HepG2 (cell line): ENCODE measurements around the gene NPDC1. TPM values are rescaled to one million over a fixed set of nuclear protein-coding genes. Genes with fewer than 3 reads are reported as not detected.

Source experiments
- BRCA1 ChIP-seq: sonication (generic); formaldehyde crosslinking; IDR thresholded peaks from 2 replicates; pipeline ENCODE4 v1.4.0; 2020; ENCODE audit warnings: missing genetic modification reagents
- DMTF1 ChIP-seq: sonication (generic); formaldehyde crosslinking; IDR thresholded peaks from 2 replicates; pipeline ENCODE4 v1.4.0; 2020; ENCODE audit warnings: mild to moderate bottlenecking, missing genetic modification reagents
- EP300 ChIP-seq, 3 experiments: sonication (generic) in 1 of 3; formaldehyde crosslinking in 1 of 3; IDR thresholded peaks; 2 replicates each; pipeline versions ENCODE4 v1.5.1 to v1.6.1; 2011 to 2020; ENCODE audit warnings: low read depth in 2 of 3, low read length in 2 of 3, borderline replicate concordance in 1 of 3, improper control_type of control experiment in 1 of 3, mild to moderate bottlenecking in 1 of 3, missing genetic modification reagents in 1 of 3, moderate library complexity in 1 of 3
- HDAC1 ChIP-seq: sonication (generic); formaldehyde crosslinking; IDR thresholded peaks from 2 replicates; pipeline ENCODE4 v1.5.1; 2020; ENCODE audit warnings: mild to moderate bottlenecking, missing genetic modification reagents
- HNRNPK ChIP-seq: fragments of 200-400 bp; formaldehyde crosslinking; IDR thresholded peaks from 2 replicates; pipeline ENCODE4 v1.6.1; 2018; ENCODE audit warnings: low read length, low read depth, moderate library complexity, mild to moderate bottlenecking; ENCODE audit not compliant: poor library complexity, severe bottlenecking
- MTERF4 ChIP-seq: sonication (generic); formaldehyde crosslinking; IDR thresholded peaks from 2 replicates; pipeline ENCODE4 v1.8.0; 2023; ENCODE audit warnings: mild to moderate bottlenecking, missing genetic modification reagents
- MXD3 ChIP-seq: IDR thresholded peaks from 2 replicates; pipeline ENCODE4 v1.6.1; 2016; ENCODE audit warnings: mild to moderate bottlenecking, missing biosample characterization, missing genetic modification reagents
- MXI1 ChIP-seq: IDR thresholded peaks from 3 replicates; pipeline ENCODE4 v1.6.1; 2012; ENCODE audit warnings: low read depth, low read length, inconsistent platforms, borderline replicate concordance
- MYPOP ChIP-seq: sonication (generic); formaldehyde crosslinking; IDR thresholded peaks from 2 replicates; pipeline ENCODE4 v1.8.1; 2023; ENCODE audit warnings: mild to moderate bottlenecking, moderate library complexity, missing genetic modification reagents
- NR0B2 ChIP-seq: sonication (generic); formaldehyde crosslinking; IDR thresholded peaks from 2 replicates; pipeline ENCODE4 v1.4.0; 2020; ENCODE audit warnings: mild to moderate bottlenecking, missing genetic modification reagents
- PHF20 ChIP-seq: sonication (generic); formaldehyde crosslinking; IDR thresholded peaks from 2 replicates; pipeline ENCODE4 v1.5.0; 2020; ENCODE audit warnings: mild to moderate bottlenecking, missing genetic modification reagents
- RARG ChIP-seq: sonication (generic); formaldehyde crosslinking; IDR thresholded peaks from 2 replicates; pipeline ENCODE4 v1.4.0; 2020; ENCODE audit warnings: low read depth, mild to moderate bottlenecking, missing genetic modification reagents
- SKI ChIP-seq: fragments of 450-650 bp; IDR thresholded peaks from one replicate; pipeline ENCODE4 v1.6.1; 2018; ENCODE audit warnings: mild to moderate bottlenecking; ENCODE audit not compliant: partially characterized antibody
- SMAD9 ChIP-seq: sonication (generic); formaldehyde crosslinking; IDR thresholded peaks from 2 replicates; pipeline ENCODE4 v1.5.1; 2020; ENCODE audit warnings: mild to moderate bottlenecking, missing genetic modification reagents
- SMC3 ChIP-seq: IDR thresholded peaks from 2 replicates; pipeline ENCODE4 v1.6.1; 2011; ENCODE audit warnings: low read length, improper control_type of control experiment
- TMF1 ChIP-seq: sonication (generic); formaldehyde crosslinking; IDR thresholded peaks from 2 replicates; pipeline ENCODE4 v1.8.1; 2022; ENCODE audit warnings: low read depth, missing genetic modification reagents
- ZC3H13 ChIP-seq: sonication (generic); formaldehyde crosslinking; IDR thresholded peaks from 2 replicates; pipeline ENCODE4 v1.8.1; 2023; ENCODE audit warnings: mild to moderate bottlenecking, missing genetic modification reagents, moderate library complexity
- ZFP62 ChIP-seq: sonication (generic); formaldehyde crosslinking; IDR thresholded peaks from 2 replicates; pipeline ENCODE4 v1.4.0; 2020; ENCODE audit warnings: missing genetic modification reagents
- ZNF326 ChIP-seq: sonication (generic); formaldehyde crosslinking; IDR thresholded peaks from 2 replicates; pipeline ENCODE4 v1.4.0; 2020; ENCODE audit warnings: missing genetic modification reagents, borderline replicate concordance
- ZNF33A ChIP-seq: sonication (generic); formaldehyde crosslinking; IDR thresholded peaks from 2 replicates; pipeline ENCODE4 v1.5.1; 2020; ENCODE audit warnings: missing genetic modification reagents, mild to moderate bottlenecking, moderate library complexity, borderline replicate concordance
- ZNF501 ChIP-seq: sonication (generic); formaldehyde crosslinking; IDR thresholded peaks from 2 replicates; pipeline ENCODE4 v1.5.1; 2020; ENCODE audit warnings: mild to moderate bottlenecking, moderate library complexity, missing genetic modification reagents
- ZNF557 ChIP-seq: sonication (generic); formaldehyde crosslinking; IDR thresholded peaks from 2 replicates; pipeline ENCODE4 v1.4.0; 2020; ENCODE audit warnings: missing genetic modification reagents
- ZNF576 ChIP-seq: sonication (generic); formaldehyde crosslinking; IDR thresholded peaks from 2 replicates; pipeline ENCODE4 v1.4.0; 2020; ENCODE audit warnings: mild to moderate bottlenecking, missing genetic modification reagents
- ZNF768 ChIP-seq: sonication (generic); formaldehyde crosslinking; IDR thresholded peaks from 2 replicates; pipeline ENCODE4 v1.4.0; 2020; ENCODE audit warnings: missing genetic modification reagents
- polyA plus RNA-seq, 8 experiments: library from polyadenylated mRNA; depleted of rRNA in 3 of 8; stranded (reverse) in 7 of 8; unstranded in 1 of 8; fragments of >200 nt; fragmentation: Illumina TruSeq in 4 of 8; extraction: Trizol in 4 of 8; gene quantifications; 2 replicates each; pipeline versions ENCODE4 v1.2.1 to v1.2.3, GENCODE V29; 2011 to 2016; ENCODE audit warnings: low read depth in 4 of 8, missing spikeins in 1 of 8, mixed read lengths in 1 of 8; ENCODE audit not compliant: insufficient read depth in 1 of 8
- total RNA-seq, 5 experiments: library from RNA; depleted of rRNA; stranded (reverse); fragments of >200 nt; fragmentation: Illumina TruSeq; extraction: Trizol; gene quantifications; 2 replicates each; pipeline ENCODE4 v1.2.3, GENCODE V29; 2016; ENCODE audit warnings: low read depth in 1 of 5

NPDC1 gene
- total and polyA plus RNA-seq, 2 of the 13 experiments (the other 11 are each of a cell fraction or from before 2014, with no cell fraction given) = 0.84 to 5.4 TPM

GRCh38 chr9:137083394-137084004 lies 37.5 kb upstream of the NPDC1 start (continued):
- TF ChIP-seq NR0B2 (CRISPR knock-in tag) (no peak), ZNF768 (CRISPR knock-in tag) (no peak), DMTF1 (CRISPR knock-in tag) (no peak), BRCA1 (CRISPR knock-in tag) (no peak), HNRNPK (no peak), SMC3 (no peak), ZNF33A (CRISPR knock-in tag) (no peak), ZC3H13 (CRISPR knock-in tag) (no peak), ZNF326 (CRISPR knock-in tag) (no peak), ZNF557 (CRISPR knock-in tag) (no peak), MTERF4 (CRISPR knock-in tag) (no peak), EP300 (IDR thresholded peaks at IDR 0.05; ENCODE audit: low read depth in 2 of 2, low read length in 2 of 2) (0 out of 4 replicates have a peak, but pooled peaks of 1 of the 2 experiments have one; percentile 13), EP300 (CRISPR knock-in tag; IDR thresholded peaks at IDR 0.05; ENCODE audit: borderline replicate concordance) (no peak), ZNF576 (CRISPR knock-in tag) (no peak), ZNF501 (CRISPR knock-in tag) (peak; percentile 51; the same call in 1 of the 2 replicates), MXD3 (CRISPR knock-in tag) (no peak), MXI1 (peak; percentile 53; the same call in 1 of the 3 replicates), TMF1 (CRISPR knock-in tag) (no peak), SKI (no peak), MYPOP (CRISPR knock-in tag) (no peak), PHF20 (CRISPR knock-in tag) (no peak), ZFP62 (CRISPR knock-in tag) (no peak), HDAC1 (CRISPR knock-in tag) (peak; percentile 22; the same call in 1 of the 2 replicates), RARG (CRISPR knock-in tag) (no peak), SMAD9 (CRISPR knock-in tag) (no peak)
